ENCODE measurements around the gene C10orf90.

DNA sequence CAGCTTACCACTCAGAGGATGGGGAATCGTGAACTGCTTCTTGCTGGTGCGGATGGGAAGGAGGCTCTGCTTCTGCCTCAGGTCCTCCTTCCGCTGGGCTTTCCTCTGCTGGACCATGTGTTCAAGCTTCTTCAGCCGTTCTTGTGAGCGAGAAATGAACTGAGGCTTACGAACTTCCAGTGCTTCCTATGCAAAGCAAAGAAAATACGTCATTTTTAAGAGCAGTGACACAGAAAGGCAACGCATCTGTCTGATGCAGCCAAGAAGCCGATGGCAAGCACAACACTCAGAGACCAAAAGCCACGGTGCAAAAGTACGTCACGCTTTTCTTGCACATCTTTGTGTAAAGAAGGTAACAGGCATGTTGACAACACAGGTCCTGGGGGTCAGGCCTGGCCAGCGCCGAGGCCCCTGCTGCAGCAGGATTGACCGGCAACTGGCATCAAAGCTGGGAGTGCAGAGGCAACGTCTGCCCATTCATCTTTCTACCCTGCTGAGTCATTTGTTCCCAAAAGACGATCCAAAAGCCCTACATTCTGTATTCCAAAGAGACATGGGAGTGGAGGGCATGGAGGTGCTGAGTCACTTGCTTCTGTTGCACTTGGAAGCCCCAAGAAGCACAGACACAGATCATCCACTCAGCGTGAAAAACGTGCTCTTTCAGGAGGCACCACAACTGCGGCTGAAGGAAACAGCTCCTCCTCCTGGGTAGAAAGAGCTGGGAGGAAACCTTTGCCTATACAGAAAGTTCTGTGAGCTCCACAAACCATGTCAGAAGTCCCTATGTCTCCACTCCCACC is 211.3 kb downstream of the C10orf90 start:
- TF ChIP-seq, protein P1, sequence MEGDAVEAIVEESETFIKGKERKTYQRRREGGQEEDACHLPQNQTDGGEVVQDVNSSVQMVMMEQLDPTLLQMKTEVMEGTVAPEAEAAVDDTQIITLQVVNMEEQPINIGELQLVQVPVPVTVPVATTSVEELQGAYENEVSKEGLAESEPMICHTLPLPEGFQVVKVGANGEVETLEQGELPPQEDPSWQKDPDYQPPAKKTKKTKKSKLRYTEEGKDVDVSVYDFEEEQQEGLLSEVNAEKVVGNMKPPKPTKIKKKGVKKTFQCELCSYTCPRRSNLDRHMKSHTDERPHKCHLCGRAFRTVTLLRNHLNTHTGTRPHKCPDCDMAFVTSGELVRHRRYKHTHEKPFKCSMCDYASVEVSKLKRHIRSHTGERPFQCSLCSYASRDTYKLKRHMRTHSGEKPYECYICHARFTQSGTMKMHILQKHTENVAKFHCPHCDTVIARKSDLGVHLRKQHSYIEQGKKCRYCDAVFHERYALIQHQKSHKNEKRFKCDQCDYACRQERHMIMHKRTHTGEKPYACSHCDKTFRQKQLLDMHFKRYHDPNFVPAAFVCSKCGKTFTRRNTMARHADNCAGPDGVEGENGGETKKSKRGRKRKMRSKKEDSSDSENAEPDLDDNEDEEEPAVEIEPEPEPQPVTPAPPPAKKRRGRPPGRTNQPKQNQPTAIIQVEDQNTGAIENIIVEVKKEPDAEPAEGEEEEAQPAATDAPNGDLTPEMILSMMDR (conservative IDR thresholded peaks at IDR 0.05), result no peak
- no peak for TF ChIP-seq EZH2 (IDR thresholded peaks at IDR 0.05; ENCODE audit: low read depth)

All from PC-9 (cell line).